Measurements from ENCODE around the gene LRRC58.

DNA sequence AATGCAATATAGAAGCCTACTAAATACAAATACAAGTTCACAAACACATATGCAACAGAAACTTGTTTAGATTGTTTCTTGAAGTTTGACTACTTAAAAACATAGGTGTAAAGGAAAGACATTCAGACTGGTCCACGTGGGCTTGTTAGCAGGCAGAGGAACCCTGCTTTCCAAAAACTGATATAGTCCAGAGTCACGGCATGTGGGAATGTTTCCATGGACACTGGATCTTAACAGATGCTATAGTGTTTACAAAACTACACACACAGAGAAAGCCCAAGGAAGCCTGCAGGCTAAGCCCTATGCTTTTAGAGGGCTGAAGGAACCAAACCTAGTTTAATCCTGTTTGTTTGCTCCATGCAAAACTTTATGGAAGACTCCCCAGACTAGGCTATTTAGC lies 45.2 kb upstream of the LRRC58 start:
- TF ChIP-seq, protein P1, sequence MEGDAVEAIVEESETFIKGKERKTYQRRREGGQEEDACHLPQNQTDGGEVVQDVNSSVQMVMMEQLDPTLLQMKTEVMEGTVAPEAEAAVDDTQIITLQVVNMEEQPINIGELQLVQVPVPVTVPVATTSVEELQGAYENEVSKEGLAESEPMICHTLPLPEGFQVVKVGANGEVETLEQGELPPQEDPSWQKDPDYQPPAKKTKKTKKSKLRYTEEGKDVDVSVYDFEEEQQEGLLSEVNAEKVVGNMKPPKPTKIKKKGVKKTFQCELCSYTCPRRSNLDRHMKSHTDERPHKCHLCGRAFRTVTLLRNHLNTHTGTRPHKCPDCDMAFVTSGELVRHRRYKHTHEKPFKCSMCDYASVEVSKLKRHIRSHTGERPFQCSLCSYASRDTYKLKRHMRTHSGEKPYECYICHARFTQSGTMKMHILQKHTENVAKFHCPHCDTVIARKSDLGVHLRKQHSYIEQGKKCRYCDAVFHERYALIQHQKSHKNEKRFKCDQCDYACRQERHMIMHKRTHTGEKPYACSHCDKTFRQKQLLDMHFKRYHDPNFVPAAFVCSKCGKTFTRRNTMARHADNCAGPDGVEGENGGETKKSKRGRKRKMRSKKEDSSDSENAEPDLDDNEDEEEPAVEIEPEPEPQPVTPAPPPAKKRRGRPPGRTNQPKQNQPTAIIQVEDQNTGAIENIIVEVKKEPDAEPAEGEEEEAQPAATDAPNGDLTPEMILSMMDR (IDR thresholded peaks at IDR 0.05 in 4 of 5, conservative IDR thresholded peaks at IDR 0.05 in 1 of 5): no peak
- TF ChIP-seq POLR2A (IDR thresholded peaks at IDR 0.05): no peak

Measured in gastrocnemius medialis (tissue), 4 donors.